ENCODE results near the gene ACE2.

ACE2 gene

DNA sequence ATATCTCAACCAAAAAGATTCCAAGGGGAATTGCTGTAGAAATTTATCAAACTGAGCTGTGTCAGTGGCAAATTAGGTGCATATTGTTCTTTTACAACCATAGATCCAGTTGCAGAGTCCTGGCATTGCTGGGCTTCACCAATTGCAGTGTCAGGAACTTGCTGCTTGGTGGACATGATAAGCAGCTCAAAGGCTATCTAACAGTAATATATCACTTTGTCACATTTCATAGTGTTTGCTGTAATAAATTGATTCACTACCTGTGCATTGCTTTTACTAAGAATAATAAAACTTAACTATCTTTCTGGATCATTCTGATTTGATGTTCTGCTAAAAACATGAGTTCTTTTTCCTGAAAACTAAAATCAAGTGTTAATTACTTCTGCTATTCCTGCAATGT lies 30.9 kb upstream of the ACE2 start:
- no peak overlapping the region for H3K4me3 ChIP-seq (replicated peaks; ENCODE audit: low read depth, low read length)
- TF ChIP-seq, protein P1, sequence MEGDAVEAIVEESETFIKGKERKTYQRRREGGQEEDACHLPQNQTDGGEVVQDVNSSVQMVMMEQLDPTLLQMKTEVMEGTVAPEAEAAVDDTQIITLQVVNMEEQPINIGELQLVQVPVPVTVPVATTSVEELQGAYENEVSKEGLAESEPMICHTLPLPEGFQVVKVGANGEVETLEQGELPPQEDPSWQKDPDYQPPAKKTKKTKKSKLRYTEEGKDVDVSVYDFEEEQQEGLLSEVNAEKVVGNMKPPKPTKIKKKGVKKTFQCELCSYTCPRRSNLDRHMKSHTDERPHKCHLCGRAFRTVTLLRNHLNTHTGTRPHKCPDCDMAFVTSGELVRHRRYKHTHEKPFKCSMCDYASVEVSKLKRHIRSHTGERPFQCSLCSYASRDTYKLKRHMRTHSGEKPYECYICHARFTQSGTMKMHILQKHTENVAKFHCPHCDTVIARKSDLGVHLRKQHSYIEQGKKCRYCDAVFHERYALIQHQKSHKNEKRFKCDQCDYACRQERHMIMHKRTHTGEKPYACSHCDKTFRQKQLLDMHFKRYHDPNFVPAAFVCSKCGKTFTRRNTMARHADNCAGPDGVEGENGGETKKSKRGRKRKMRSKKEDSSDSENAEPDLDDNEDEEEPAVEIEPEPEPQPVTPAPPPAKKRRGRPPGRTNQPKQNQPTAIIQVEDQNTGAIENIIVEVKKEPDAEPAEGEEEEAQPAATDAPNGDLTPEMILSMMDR (IDR thresholded peaks at IDR 0.05; ENCODE audit: low read depth, low read length, missing control alignments): no peak
- DNase-seq (ENCODE audit: extremely low read depth, low read depth): no peak

DNA sequence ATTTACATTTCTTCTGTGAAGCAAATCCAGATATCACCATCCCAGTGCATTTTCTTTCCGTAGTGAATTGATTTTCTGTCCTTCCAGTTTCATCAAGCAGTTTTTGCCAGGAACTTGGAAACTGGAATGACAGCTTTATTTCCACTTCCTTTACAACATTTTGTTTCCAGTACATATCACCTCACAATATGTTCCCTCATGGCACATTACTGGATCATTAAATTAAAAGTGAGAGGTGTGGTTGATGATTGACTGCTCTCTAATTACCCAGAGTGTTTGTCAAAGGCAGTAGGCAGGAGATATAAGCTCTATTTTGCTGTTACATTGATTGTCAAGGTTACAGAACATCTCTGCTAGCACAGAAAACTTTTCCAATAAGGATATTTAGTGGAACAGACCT lies 22.3 kb upstream of the ACE2 start:
- DNase-seq (ENCODE audit: extremely low read depth, low read depth): no peak
- no peak overlapping the region for H3K4me3 ChIP-seq (replicated peaks; ENCODE audit: low read depth, low read length)
- TF ChIP-seq, protein P1 (IDR thresholded peaks at IDR 0.05; ENCODE audit: low read depth, low read length, missing control alignments): no peak

DNA sequence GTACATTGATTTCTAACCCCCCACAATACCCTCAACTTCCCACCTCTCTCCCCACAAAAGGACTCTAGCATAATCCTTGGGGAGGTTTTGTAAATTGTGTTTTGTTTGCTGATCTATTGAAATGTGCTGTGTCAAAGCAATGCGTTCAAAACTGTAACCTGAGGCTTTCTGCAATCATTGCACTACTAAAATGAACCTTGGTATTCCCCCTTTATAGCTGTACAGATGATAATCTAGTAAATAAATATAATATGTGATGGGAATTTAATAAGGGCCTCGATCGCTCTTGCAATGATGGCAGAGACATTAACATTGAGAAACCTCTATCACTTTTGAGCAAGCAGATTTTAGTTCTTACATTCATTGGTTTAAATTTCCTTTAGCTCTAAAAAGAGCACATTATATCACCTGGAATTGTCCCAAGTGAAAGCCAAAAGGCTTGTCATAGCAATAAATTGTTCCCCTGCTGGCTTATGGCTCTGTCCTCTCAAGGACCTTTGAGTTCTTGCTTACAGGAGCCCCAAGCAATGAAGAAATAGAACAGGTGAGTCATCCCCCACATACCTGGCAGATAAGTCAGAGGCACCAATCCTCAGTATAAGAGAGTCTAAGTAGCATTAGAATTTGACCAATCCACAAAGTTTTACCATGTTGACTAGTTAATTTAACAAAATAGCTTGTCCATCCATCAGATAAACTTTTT lies 18.4 kb upstream of the ACE2 start:
- H3K4me3 ChIP-seq (replicated peaks; ENCODE audit: low read depth, low read length): no peak overlapping the region
- TF ChIP-seq, protein P1 (IDR thresholded peaks at IDR 0.05; ENCODE audit: low read depth, low read length, missing control alignments): no peak
- DNase-seq (ENCODE audit: extremely low read depth, low read depth): no peak

DNA sequence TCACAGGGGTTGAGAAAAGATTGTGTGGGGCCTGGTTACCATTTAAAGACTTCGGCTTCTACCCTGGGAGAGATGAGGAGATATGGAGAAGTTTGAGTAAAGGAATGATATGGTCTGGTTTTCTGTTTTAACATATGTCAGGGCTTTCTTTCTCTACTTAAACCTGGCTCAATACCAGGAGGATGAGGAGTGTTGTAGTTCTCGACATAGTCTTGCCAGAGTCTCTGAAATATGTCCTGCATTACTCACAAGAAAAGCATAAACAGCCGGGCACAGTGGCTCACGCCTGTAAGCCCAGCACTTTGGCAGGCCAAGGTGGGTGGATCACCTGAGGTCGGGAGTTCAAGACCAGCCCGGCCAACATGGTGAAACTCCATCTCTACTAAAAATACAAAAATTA lies 16.4 kb upstream of the ACE2 start:
- H3K4me3 ChIP-seq (replicated peaks; ENCODE audit: low read depth, low read length): no peak overlapping the region
- DNase-seq (ENCODE audit: extremely low read depth, low read depth): no peak
- TF ChIP-seq, protein P1 (IDR thresholded peaks at IDR 0.05; ENCODE audit: low read depth, low read length, missing control alignments): no peak

DNA sequence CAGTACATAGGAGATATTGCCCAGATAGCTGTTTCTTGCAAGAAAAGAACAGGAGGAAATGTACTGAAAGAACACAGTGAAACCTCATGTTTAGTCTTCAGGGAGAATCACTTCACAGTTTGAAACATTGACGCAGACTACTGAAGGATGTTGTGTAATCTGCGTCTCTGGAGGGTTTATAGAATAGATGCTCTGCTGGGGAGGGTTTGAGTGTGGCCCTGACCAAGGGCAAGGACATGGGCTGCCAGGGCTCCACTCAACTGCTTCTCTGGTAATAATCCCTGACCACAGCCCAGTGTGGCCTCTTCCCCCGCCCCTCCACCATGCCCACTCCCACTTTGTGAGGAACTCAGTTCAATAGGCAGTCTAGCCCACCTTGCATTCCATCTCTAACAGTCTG lies 15.8 kb upstream of the ACE2 start:
- no peak for DNase-seq (ENCODE audit: extremely low read depth, low read depth)
- TF ChIP-seq, protein P1 (IDR thresholded peaks at IDR 0.05; ENCODE audit: low read depth, low read length, missing control alignments): no peak
- H3K4me3 ChIP-seq (replicated peaks; ENCODE audit: low read depth, low read length): no peak overlapping the region

DNA sequence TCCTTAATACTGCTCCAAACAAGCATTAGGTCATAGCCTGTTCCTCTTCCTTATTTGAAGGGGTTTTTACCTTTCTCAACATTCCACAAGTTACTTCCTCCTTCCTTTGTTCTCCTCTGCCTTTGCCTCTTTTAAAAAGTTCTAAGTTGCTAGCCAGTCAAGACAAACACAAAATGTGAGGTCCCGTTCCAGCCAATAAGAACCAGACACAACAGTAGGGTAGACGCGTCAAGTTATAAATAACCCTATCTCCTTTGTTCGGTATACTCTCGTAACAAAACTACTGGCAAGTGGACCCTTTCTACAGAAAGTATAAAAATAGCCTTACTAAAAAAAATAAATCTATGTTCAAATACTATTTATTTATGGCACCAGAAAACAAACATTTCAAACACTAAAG lies 6.3 kb upstream of the ACE2 start:
- TF ChIP-seq, protein P1 (IDR thresholded peaks at IDR 0.05; ENCODE audit: low read depth, low read length, missing control alignments): no peak
- no peak for DNase-seq (ENCODE audit: extremely low read depth, low read depth)
- no peak overlapping the region for H3K4me3 ChIP-seq (replicated peaks; ENCODE audit: low read depth, low read length)

DNA sequence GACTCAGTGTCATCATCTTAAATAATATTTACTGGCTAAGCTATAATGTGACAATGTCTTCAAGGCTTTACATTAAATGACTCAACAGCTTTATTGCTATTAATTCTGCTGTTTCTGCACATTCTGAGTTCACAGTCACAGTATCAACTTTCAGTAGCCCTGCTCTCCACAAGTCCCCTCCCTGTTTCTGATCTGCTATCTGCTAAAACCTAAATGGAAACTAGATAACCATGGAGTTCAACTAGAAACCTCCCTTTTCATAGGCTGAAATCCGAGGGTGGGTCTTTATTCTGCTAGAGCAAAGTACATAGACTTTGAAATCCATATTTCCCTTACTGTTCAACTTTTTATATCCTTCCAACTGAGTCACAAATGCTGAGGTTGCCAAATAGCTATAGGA lies 5.4 kb upstream of the ACE2 start:
- H3K4me3 ChIP-seq (replicated peaks; ENCODE audit: low read depth, low read length): no peak overlapping the region
- TF ChIP-seq, protein P1 (IDR thresholded peaks at IDR 0.05; ENCODE audit: low read depth, low read length, missing control alignments): no peak
- no peak for DNase-seq (ENCODE audit: extremely low read depth, low read depth)

All from HFF-Myc (cell line).